Suprapubic skin (tissue), 4 donors: ENCODE results near the gene ECT2. TPM values are rescaled to one million over a fixed set of nuclear protein-coding genes. Genes with fewer than 3 reads are reported as not detected.

Source experiments
- DNase-seq, 2 donors: peaks; one replicate each; pipeline ENCODE4 v3.0.0-alpha.2; 2019; ENCODE audit warnings: low spot score in 2 of 2
- H3K27ac ChIP-seq: fragments of 200-600 bp; sonication (generic); one replicate; pipeline ENCODE4 v1.5.1; 2019
- H3K27me3 ChIP-seq: fragments of 200-600 bp; sonication (generic); one replicate; pipeline ENCODE4 v1.5.1; 2019
- H3K36me3 ChIP-seq: fragments of 200-600 bp; sonication (generic); one replicate; pipeline ENCODE4 v1.5.1; 2019
- H3K4me1 ChIP-seq: fragments of 200-600 bp; sonication (generic); one replicate; pipeline ENCODE4 v1.5.1; 2019
- H3K4me3 ChIP-seq: fragments of 200-600 bp; sonication (generic); one replicate; pipeline ENCODE4 v1.5.1; 2019; ENCODE audit warnings: mild to moderate bottlenecking
- H3K9me3 ChIP-seq: fragments of 200-600 bp; sonication (generic); one replicate; pipeline ENCODE4 v1.5.1; 2019
- EP300 ChIP-seq: sonication (generic); formaldehyde crosslinking; IDR thresholded peaks from one replicate; pipeline ENCODE4 v1.6.1; 2017; ENCODE audit warnings: antibody characterized with exemption
- POLR2A ChIP-seq, 2 donors: fragments of 450-650 bp; IDR thresholded peaks; one replicate each; pipeline ENCODE4 v1.6.1; 2017; ENCODE audit warnings: antibody characterized with exemption in 2 of 2, mild to moderate bottlenecking in 2 of 2, moderate library complexity in 2 of 2
- POLR2AphosphoS5 ChIP-seq, 3 donors: sonication (generic); formaldehyde crosslinking; IDR thresholded peaks; one replicate each; pipeline ENCODE4 v1.6.1; 2017; ENCODE audit warnings: antibody characterized with exemption in 3 of 3
- whole genome bisulfite sequencing: methylation state at CpG from one replicate; pipeline ENCODE4 v1.1.5; 2018; 5-methylcytosine and 5-hydroxymethylcytosine counted together
- total RNA-seq, 4 donors: library from RNA; depleted of rRNA; stranded (reverse); fragments of >200 nt; gene quantifications; one replicate each; pipeline ENCODE4 v1.1.0, GENCODE V29; 2016
- TF ChIP-seq, protein P1 (sequence below), 2 donors: fragments of 200-600 bp in 1 of 2; fragments of 450-650 bp in 1 of 2; sonication (generic) in 1 of 2; IDR thresholded peaks; one replicate each; pipeline ENCODE4 v1.5.1; 2016 to 2019; ENCODE audit warnings: antibody characterized with exemption in 2 of 2, mild to moderate bottlenecking in 1 of 2, moderate library complexity in 1 of 2

ECT2 gene
- total RNA-seq, 4 donors from 2014 or later: 6.5 to 15.1 (median 9.4) TPM

- Histone ChIP-seq H3K4me1 (no peaks in the 10 kb centered on the region), H3K4me3 (no peak overlapping the region), H3K36me3 (peaks cover 31% of the 10 kb centered on the region), H3K27ac (no peak overlapping the region), H3K27me3 (no peaks in the 10 kb centered on the region), H3K9me3 (no peaks in the 10 kb centered on the region)
- DNase-seq: no peak
- WGBS: 99% methylated on average over 2 of the region's 2 CpGs
- no peak for TF ChIP-seq EP300
- TF ChIP-seq POLR2A (IDR thresholded peaks at IDR 0.05): no peak
- TF ChIP-seq, protein P1, sequence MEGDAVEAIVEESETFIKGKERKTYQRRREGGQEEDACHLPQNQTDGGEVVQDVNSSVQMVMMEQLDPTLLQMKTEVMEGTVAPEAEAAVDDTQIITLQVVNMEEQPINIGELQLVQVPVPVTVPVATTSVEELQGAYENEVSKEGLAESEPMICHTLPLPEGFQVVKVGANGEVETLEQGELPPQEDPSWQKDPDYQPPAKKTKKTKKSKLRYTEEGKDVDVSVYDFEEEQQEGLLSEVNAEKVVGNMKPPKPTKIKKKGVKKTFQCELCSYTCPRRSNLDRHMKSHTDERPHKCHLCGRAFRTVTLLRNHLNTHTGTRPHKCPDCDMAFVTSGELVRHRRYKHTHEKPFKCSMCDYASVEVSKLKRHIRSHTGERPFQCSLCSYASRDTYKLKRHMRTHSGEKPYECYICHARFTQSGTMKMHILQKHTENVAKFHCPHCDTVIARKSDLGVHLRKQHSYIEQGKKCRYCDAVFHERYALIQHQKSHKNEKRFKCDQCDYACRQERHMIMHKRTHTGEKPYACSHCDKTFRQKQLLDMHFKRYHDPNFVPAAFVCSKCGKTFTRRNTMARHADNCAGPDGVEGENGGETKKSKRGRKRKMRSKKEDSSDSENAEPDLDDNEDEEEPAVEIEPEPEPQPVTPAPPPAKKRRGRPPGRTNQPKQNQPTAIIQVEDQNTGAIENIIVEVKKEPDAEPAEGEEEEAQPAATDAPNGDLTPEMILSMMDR (IDR thresholded peaks at IDR 0.05): no peak
- TF ChIP-seq POLR2AphosphoS5 (IDR thresholded peaks at IDR 0.05): no peak
Observed at GRCh38 chr3:172766241-172766640, 15.7 kb downstream of the ECT2 start.

GRCh38 chr3:172766718-172767405 lies 16.3 kb downstream of the ECT2 start:
- TF ChIP-seq EP300: no peak
- TF ChIP-seq POLR2A (IDR thresholded peaks at IDR 0.05): no peak
- no peak for TF ChIP-seq POLR2AphosphoS5 (IDR thresholded peaks at IDR 0.05)
- TF ChIP-seq, protein P1 (IDR thresholded peaks at IDR 0.05): no peak
- no peak for DNase-seq
- no peak overlapping the region for H3K4me3 ChIP-seq
- H3K9me3 ChIP-seq: no peaks in the 10 kb centered on the region
- H3K27ac ChIP-seq: no peak overlapping the region
- H3K27me3 ChIP-seq: no peaks in the 10 kb centered on the region
- no peaks in the 10 kb centered on the region for H3K4me1 ChIP-seq
- H3K36me3 ChIP-seq: peaks cover 31% of the 10 kb centered on the region
- WGBS: 96% methylated on average over 10 of the region's 10 CpGs

DNA sequence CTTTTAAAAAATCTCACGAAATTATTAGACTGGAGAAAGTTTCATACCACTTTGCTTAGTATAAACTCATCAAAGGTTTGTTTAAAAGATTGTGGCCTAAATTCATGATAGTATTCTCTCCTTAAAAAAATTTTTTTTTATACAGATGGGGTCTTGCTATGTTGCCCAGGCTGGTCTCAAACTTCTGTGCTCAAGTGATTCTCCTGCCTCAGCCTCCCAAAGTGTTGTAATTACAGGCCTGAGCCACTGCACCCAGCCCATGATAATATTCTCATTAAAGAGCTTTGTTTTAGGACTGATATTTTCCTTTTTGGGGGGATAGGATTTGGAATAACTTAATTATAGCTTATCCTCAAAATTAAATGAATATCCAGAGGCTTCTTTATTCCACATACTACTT lies 19.9 kb downstream of the ECT2 start:
- 93% methylated on average over 1 of the region's 1 CpG for WGBS
- no peaks in the 10 kb centered on the region for H3K9me3 ChIP-seq
- H3K27ac ChIP-seq: no peak overlapping the region
- TF ChIP-seq EP300 (no peak), POLR2A (IDR thresholded peaks at IDR 0.05) (no peak)
- TF ChIP-seq, protein P1 (IDR thresholded peaks at IDR 0.05): no peak
- H3K4me1 ChIP-seq: no peaks in the 10 kb centered on the region
- no peaks in the 10 kb centered on the region for H3K27me3 ChIP-seq
- no peak overlapping the region for H3K4me3 ChIP-seq
- peaks cover 20% of the 10 kb centered on the region for H3K36me3 ChIP-seq
- DNase-seq: no peak

GRCh38 chr3:172771672-172772071 lies 21.1 kb downstream of the ECT2 start:
- no peaks in the 10 kb centered on the region for H3K27me3 ChIP-seq
- DNase-seq: no peak
- H3K27ac ChIP-seq: no peak overlapping the region
- no peaks in the 10 kb centered on the region for H3K9me3 ChIP-seq
- 94% methylated on average over 2 of the region's 2 CpGs for WGBS
- peaks cover 12% of the 10 kb centered on the region for H3K36me3 ChIP-seq
- no peak overlapping the region for H3K4me3 ChIP-seq
- TF ChIP-seq POLR2AphosphoS5 (IDR thresholded peaks at IDR 0.05): no peak
- TF ChIP-seq, protein P1 (IDR thresholded peaks at IDR 0.05): no peak
- no peak for TF ChIP-seq POLR2A (IDR thresholded peaks at IDR 0.05)
- no peak for TF ChIP-seq EP300
- no peaks in the 10 kb centered on the region for H3K4me1 ChIP-seq

- 95% methylated on average over 5 of the region's 5 CpGs for WGBS
- H3K36me3 ChIP-seq: peaks cover 12% of the 10 kb centered on the region
- no peak overlapping the region for H3K27ac ChIP-seq
- H3K9me3 ChIP-seq: no peaks in the 10 kb centered on the region
- H3K4me1 ChIP-seq: no peaks in the 10 kb centered on the region
- no peak for DNase-seq
- no peak overlapping the region for H3K4me3 ChIP-seq
- TF ChIP-seq, protein P1 (IDR thresholded peaks at IDR 0.05): no peak
- TF ChIP-seq POLR2A (IDR thresholded peaks at IDR 0.05): no peak
- TF ChIP-seq EP300: no peak
- TF ChIP-seq POLR2AphosphoS5 (IDR thresholded peaks at IDR 0.05): no peak
- H3K27me3 ChIP-seq: no peaks in the 10 kb centered on the region
Observed at GRCh38 chr3:172776049-172776717, 25.7 kb downstream of the ECT2 start.
